ENCODE data around the gene EVC.

EVC gene

DNA sequence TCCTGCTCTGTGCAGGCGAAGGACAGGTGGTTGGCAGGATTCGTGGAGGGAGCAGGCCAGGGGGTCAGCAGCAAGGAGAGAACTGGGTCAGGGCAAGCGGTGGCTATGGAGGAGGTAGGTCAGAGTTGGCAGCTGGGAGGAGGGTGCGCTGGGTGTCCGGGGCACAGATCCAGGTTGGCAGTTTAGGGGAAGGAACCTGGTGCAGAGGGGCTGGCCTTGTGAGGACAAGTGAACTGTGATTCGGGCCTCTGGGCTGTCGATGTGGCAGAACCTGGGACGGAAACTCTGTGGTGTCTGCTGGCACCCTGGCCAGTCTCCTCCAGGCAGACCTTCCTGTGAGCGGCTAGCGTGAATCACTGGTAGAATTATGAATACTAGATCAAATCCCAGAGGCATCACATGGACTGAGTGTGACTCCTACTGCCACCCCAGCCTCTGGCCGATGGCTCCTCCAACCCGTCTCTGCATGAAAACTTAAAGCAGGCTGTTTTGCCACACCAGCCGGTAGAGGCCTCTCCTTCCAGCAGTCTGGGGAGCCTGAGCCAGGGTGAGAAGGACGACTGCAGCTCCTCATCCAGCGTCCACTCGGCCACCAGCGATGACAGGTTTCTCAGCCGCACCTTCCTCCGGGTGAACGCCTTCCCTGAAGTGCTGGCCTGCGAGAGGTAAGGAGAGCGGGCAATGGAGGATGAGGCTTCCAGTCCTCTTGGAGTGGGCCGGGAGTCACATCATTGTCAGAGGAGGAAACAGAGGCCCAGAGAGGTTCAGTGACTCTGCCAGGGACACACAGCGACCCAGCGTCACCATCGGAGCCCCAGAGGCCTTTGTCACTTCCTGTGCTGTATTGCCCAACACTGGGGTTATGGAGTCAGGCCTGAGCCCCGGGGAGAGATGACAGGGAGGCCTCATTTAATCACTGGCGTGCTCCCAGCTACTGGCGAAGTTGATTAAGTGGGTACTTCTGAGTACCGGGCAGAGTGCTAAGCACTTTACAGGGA lies 20.3 kb downstream of the EVC start:
- H3K27ac ChIP-seq, result no peak overlapping the region
- TF ChIP-seq, protein P1, sequence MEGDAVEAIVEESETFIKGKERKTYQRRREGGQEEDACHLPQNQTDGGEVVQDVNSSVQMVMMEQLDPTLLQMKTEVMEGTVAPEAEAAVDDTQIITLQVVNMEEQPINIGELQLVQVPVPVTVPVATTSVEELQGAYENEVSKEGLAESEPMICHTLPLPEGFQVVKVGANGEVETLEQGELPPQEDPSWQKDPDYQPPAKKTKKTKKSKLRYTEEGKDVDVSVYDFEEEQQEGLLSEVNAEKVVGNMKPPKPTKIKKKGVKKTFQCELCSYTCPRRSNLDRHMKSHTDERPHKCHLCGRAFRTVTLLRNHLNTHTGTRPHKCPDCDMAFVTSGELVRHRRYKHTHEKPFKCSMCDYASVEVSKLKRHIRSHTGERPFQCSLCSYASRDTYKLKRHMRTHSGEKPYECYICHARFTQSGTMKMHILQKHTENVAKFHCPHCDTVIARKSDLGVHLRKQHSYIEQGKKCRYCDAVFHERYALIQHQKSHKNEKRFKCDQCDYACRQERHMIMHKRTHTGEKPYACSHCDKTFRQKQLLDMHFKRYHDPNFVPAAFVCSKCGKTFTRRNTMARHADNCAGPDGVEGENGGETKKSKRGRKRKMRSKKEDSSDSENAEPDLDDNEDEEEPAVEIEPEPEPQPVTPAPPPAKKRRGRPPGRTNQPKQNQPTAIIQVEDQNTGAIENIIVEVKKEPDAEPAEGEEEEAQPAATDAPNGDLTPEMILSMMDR (IDR thresholded peaks at IDR 0.05), result no peak
- no peak for DNase-seq (ENCODE audit: low spot score)
- H3K4me3 ChIP-seq, result no peak overlapping the region

DNA sequence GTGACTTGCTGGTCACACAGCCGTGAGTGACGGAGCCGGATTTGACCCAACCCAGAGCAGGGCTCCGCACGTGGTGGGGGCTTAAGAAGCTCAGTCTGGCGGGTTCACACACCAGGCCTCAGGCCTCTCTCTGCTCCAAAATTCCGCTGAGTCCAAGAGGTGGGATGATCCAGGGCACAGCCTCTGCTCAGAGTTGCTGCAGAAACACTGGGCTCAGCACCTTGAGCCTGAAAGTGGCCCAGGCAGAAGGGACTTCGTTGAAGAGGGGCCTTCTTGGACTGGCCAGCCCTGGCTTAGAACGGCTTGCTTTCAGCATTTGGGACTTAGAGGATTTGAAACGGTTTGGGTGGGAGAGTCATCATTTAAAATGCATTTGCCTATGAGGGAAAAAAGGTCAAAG lies 21.2 kb downstream of the EVC start:
- no peak overlapping the region for H3K27ac ChIP-seq
- H3K4me3 ChIP-seq, result no peak overlapping the region
- DNase-seq (ENCODE audit: low spot score), result no peak
- TF ChIP-seq, protein P1 (IDR thresholded peaks at IDR 0.05), result no peak

DNA sequence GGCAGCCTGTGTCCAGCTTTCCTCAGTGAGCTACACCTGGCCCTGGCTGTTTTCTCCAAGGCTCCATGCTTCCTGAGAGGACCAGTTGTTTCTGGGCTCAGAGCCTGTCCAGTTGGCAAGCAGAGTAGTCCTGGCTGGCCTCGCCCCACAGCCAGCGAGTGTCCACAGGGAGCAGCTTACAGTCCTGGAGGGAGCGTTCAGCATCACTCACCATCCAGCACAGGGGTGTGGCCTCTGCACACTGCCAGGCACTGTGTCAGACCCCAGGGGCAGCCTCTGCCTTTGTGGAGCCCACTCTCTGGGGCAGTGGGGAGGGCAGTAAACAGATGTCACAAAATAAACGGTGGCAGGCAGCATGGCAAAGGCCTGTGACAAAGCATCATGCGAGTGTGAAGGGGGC lies 23.9 kb downstream of the EVC start:
- no peak overlapping the region for H3K4me3 ChIP-seq
- TF ChIP-seq, protein P1 (IDR thresholded peaks at IDR 0.05), result no peak
- DNase-seq (ENCODE audit: low spot score), result no peak
- no peak overlapping the region for H3K27ac ChIP-seq

DNA sequence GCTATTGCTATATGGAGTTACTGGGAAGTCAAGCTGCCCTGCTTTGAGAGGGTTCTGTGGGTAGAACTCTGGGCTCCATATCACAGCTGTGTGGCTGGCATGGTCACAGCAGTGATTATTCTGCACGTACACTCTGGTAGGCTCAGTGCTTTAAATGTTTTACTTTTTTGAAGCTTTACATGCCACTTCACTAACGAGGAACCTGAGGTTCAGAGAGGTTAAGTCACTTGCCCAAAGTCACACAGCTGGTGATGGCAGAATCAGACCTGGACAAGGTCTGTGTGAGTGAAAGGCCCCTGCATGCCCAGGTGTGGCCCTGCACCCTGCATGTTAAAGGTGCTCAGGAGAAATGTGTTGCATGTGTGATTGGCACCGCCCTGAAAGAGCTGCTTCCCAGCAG lies 24.5 kb downstream of the EVC start:
- no peak for DNase-seq (ENCODE audit: low spot score)
- TF ChIP-seq, protein P1 (IDR thresholded peaks at IDR 0.05), result no peak
- Histone ChIP-seq H3K4me3 (no peak overlapping the region), H3K27ac (no peak overlapping the region)

DNA sequence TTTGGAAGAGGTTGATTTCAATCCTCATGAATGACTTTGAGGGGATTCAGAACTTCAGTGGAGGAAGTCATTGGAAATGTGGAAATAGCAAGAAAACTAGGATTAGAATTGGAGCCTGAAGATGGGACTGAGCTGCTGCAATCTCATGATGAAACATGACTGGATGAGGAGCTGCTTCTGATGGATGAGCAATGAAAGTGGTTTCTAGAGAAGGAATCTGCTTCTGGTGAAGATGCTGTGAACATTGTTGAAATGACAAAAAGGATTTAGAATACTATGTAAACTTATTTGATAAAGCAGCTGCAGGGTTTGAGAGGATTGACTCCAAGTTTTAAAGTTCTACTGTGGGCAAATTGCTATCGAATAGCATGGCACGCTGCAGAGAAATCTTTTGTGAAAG lies 27.1 kb downstream of the EVC start:
- DNase-seq (ENCODE audit: low spot score), result no peak
- no peak overlapping the region for H3K27ac ChIP-seq
- no peak overlapping the region for H3K4me3 ChIP-seq
- TF ChIP-seq, protein P1 (IDR thresholded peaks at IDR 0.05), result no peak

DNA sequence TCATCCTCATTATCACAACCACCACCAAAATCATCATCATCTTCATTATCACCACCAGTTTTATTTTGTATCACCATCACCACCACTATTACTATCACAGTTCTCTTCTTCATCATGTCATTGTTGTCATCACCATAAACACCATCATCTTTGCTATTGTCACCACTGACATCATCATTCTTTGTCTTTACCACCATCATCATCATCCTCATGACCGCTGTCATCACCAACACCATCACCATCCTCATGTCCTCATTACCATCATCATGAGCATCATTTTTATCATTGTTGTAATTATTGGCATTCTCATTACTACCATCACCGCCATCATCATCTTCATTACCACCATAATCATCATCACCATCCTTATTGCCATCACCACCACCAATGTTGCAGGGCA lies 31.4 kb downstream of the EVC start:
- no peak overlapping the region for H3K4me3 ChIP-seq
- no peak for DNase-seq (ENCODE audit: low spot score)
- TF ChIP-seq, protein P1 (IDR thresholded peaks at IDR 0.05), result no peak
- no peak overlapping the region for H3K27ac ChIP-seq

DNA sequence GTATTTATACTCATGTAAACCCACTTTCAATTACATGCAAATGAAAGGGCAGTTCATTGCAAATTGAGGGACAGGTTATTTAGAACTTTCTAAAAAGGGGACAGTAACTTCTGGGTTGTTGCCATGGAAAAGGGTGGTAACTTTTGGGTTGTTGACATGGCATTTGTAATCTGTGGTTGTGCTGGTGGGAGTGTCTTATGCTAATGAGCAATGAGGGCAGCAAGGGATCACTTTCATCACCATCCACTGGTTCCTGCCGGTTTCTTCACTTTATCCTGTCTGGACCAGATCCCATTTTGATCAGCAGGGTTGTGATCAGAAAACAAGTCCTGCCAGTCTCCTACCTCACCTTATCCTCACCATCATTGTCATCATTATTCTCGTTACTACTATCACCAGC lies 32.0 kb downstream of the EVC start:
- Histone ChIP-seq H3K27ac (no peak overlapping the region), H3K4me3 (no peak overlapping the region)
- TF ChIP-seq, protein P1 (IDR thresholded peaks at IDR 0.05), result no peak
- DNase-seq (ENCODE audit: low spot score), result peak; percentile 22

Data from coronary artery (tissue), 2 donors.